IMR-90 (cell line): ENCODE data around the gene COL4A2. TPM values are rescaled to one million over a fixed set of nuclear protein-coding genes. Genes with fewer than 3 reads are reported as not detected.

Experiments used
- ATAC-seq: fragments of 200-7000 bp; cut with Tn5 transposase; 2 replicates; pipeline ENCODE4 v1.9.1; 2020; ENCODE audit warnings: low read depth, mild to moderate bottlenecking, moderate library complexity
- BruUV-seq: library from RNA; stranded (reverse); fragments of 400-500 nt; replicated peaks from 2 replicates; lab custom pipeline; 2021; lab: Mats Ljungman, UMichigan
- CTCF ChIA-PET: fragments of 300-600 bp; formaldehyde crosslinking; extraction: SDS; loops from one replicate; lab custom pipeline; 2021; ENCODE audit warnings: antibody characterized with exemption; lab: Yijun Ruan, JAX
- POLR2A ChIA-PET: fragments of 300-600 bp; sonication (Branson Sonifier 250); formaldehyde crosslinking; loops from one replicate; lab custom pipeline; 2022; ENCODE audit warnings: antibody characterized with exemption; ENCODE audit not compliant: unreplicated experiment; lab: Charles Lee
- DNase-seq: peaks from one replicate; pipeline ENCODE4 v3.0.0; 2013
- H2AFZ ChIP-seq: replicated peaks from 2 replicates; pipeline ENCODE3; 2013; ENCODE audit warnings: low read length, mild to moderate bottlenecking; ENCODE audit not compliant: poor library complexity
- H2AK5ac ChIP-seq: 2 replicates; pipeline ENCODE4 v1.6.1; 2013; ENCODE audit warnings: low read depth, low read length, inconsistent platforms
- H2AK9ac ChIP-seq: replicated peaks from 2 replicates; pipeline ENCODE3; 2013; ENCODE audit warnings: mild to moderate bottlenecking, low read depth, low read length, moderate library complexity; ENCODE audit not compliant: poor library complexity
- H2BK120ac ChIP-seq: 2 replicates; pipeline ENCODE4 v1.6.1; 2013; ENCODE audit warnings: low read depth, low read length, inconsistent platforms
- H2BK15ac ChIP-seq: 3 replicates; pipeline ENCODE4 v1.6.1; 2013; ENCODE audit warnings: low read depth, low read length, inconsistent platforms
- H2BK20ac ChIP-seq: 2 replicates; pipeline ENCODE4 v1.6.1; 2013; ENCODE audit warnings: low read depth, mild to moderate bottlenecking, inconsistent platforms, low read length, moderate library complexity
- H2BK5ac ChIP-seq: 2 replicates; pipeline ENCODE4 v1.6.1; 2013; ENCODE audit warnings: mild to moderate bottlenecking, low read depth, low read length, inconsistent platforms; ENCODE audit not compliant: poor library complexity, severe bottlenecking
- H3K14ac ChIP-seq: replicated peaks from 2 replicates; pipeline ENCODE4 v1.6.1; 2013; ENCODE audit warnings: low read depth, low read length, inconsistent platforms
- H3K18ac ChIP-seq: 2 replicates; pipeline ENCODE4 v1.6.1; 2013; ENCODE audit warnings: low read depth, low read length, control low read depth
- H3K23ac ChIP-seq: 2 replicates; pipeline ENCODE4 v1.6.1; 2013; ENCODE audit warnings: low read depth, low read length, inconsistent platforms
- H3K27ac ChIP-seq: 2 replicates; pipeline ENCODE4 v1.5.1; 2013; ENCODE audit warnings: mild to moderate bottlenecking, control low read depth, low read length; ENCODE audit not compliant: insufficient read depth
- H3K27me3 ChIP-seq: 2 replicates; pipeline ENCODE4 v1.6.1; 2013; ENCODE audit warnings: low read length; ENCODE audit not compliant: control insufficient read depth, insufficient read depth
- H3K36me3 ChIP-seq: 2 replicates; pipeline ENCODE4 v1.6.1; 2013; ENCODE audit warnings: low read length, mixed read lengths; ENCODE audit not compliant: control insufficient read depth, insufficient read depth
- H3K4ac ChIP-seq: 2 replicates; pipeline ENCODE4 v1.6.1; 2013; ENCODE audit warnings: low read depth, low read length, inconsistent platforms
- H3K4me1 ChIP-seq: 2 replicates; pipeline ENCODE4 v1.6.1; 2013; ENCODE audit warnings: low read length, mixed read lengths; ENCODE audit not compliant: control insufficient read depth, insufficient read depth
- H3K4me2 ChIP-seq: 2 replicates; pipeline ENCODE4 v1.6.1; 2013; ENCODE audit warnings: low read depth, mild to moderate bottlenecking, control low read depth, low read length, moderate library complexity
- H3K4me3 ChIP-seq: 2 replicates; pipeline ENCODE4 v1.5.1; 2013; ENCODE audit warnings: low read depth, mild to moderate bottlenecking, control low read depth, low read length, moderate library complexity; ENCODE audit not compliant: insufficient read depth
- H3K56ac ChIP-seq: 2 replicates; pipeline ENCODE4 v1.6.1; 2013; ENCODE audit warnings: low read length, inconsistent platforms; ENCODE audit not compliant: insufficient read depth; ENCODE audit errors: extremely low read depth
- H3K79me1 ChIP-seq, 2 experiments: 2 replicates each; pipeline ENCODE4 v1.6.1; 2013; ENCODE audit warnings: low read length in 2 of 2, inconsistent platforms in 1 of 2, low read depth in 1 of 2
- H3K9ac ChIP-seq: 2 replicates; pipeline ENCODE4 v1.6.1; 2013; ENCODE audit warnings: low read depth, low read length, control low read depth
- H3K9me1 ChIP-seq: 2 replicates; pipeline ENCODE4 v1.6.1; 2013; ENCODE audit warnings: low read length, inconsistent platforms; ENCODE audit not compliant: insufficient read depth
- H3K9me3 ChIP-seq: 2 replicates; pipeline ENCODE4 v1.6.1; 2013; ENCODE audit warnings: low read length; ENCODE audit not compliant: control insufficient read depth, insufficient read depth
- H4K20me1 ChIP-seq: 2 replicates; pipeline ENCODE4 v1.6.1; 2013; ENCODE audit warnings: low read length, inconsistent platforms; ENCODE audit not compliant: insufficient read depth
- H4K5ac ChIP-seq: 2 replicates; pipeline ENCODE4 v1.6.1; 2013; ENCODE audit warnings: mild to moderate bottlenecking, low read depth, low read length, control low read depth
- H4K8ac ChIP-seq, 2 experiments: 2 replicates each; pipeline ENCODE4 v1.6.1; 2013; ENCODE audit warnings: low read depth in 2 of 2, low read length in 2 of 2, control low read depth in 1 of 2, inconsistent platforms in 1 of 2
- H4K91ac ChIP-seq: 2 replicates; pipeline ENCODE4 v1.6.1; 2013; ENCODE audit warnings: low read depth, low read length, inconsistent platforms; ENCODE audit not compliant: insufficient read depth
- CEBPB ChIP-seq: IDR thresholded peaks from 2 replicates; pipeline ENCODE4 v1.6.1; 2012; ENCODE audit warnings: low read depth, low read length, improper control_type of control experiment
- CHD1 ChIP-seq: IDR thresholded peaks from 2 replicates; pipeline ENCODE4 v1.6.1; 2012; ENCODE audit warnings: low read depth, low read length, improper control_type of control experiment
- MAZ ChIP-seq: IDR thresholded peaks from 2 replicates; pipeline ENCODE4 v1.6.1; 2012; ENCODE audit warnings: low read depth, mild to moderate bottlenecking, low read length, improper control_type of control experiment, moderate library complexity, borderline replicate concordance
- NFE2L2 ChIP-seq: fragments of 150-350 bp; IDR thresholded peaks from 2 replicates; pipeline ENCODE4 v1.6.1; 2016; ENCODE audit warnings: low read depth, mild to moderate bottlenecking, low read length
- POLR2A ChIP-seq: IDR thresholded peaks from 2 replicates; pipeline ENCODE4 v1.6.1; 2012; ENCODE audit warnings: mild to moderate bottlenecking, low read depth, low read length
- RCOR1 ChIP-seq: IDR thresholded peaks from 2 replicates; pipeline ENCODE4 v1.6.1; 2012; ENCODE audit warnings: mild to moderate bottlenecking, low read length, improper control_type of control experiment; ENCODE audit not compliant: insufficient replicate concordance
- SMC3 ChIP-seq: fragments of 150-350 bp; IDR thresholded peaks from 2 replicates; pipeline ENCODE4 v1.6.1; 2016; ENCODE audit warnings: low read depth, mild to moderate bottlenecking, antibody characterized with exemption, low read length, moderate library complexity
- WGBS, 2 experiments: methylation state at CpG; one replicate each; pipeline versions ENCODE4 v1.1.5 to v1.1.7; 2013; ENCODE audit warnings: missing lambda C conversion rate in 2 of 2; ENCODE audit not compliant: insufficient read length in 1 of 2; ENCODE audit errors: extremely low coverage in 2 of 2; 5-methylcytosine and 5-hydroxymethylcytosine counted together
- dilution Hi-C: fragments of 300-500 bp; cut with HindIII; formaldehyde crosslinking; loops from one replicate; pipeline ENCODE4 v1.14.3; 2018; ENCODE audit warnings: low sequenced_read_pairs; ENCODE audit not compliant: unreplicated experiment
- in situ Hi-C: fragments of 300-500 bp; cut with MboI; formaldehyde crosslinking; loops from 3 replicates; pipeline ENCODE4 v1.14.3; 2019; ENCODE audit warnings: low sequenced_read_pairs, inconsistent platforms, mixed read lengths
- intact Hi-C: fragments of 100-400 bp; cut with micrococcal nuclease; formaldehyde crosslinking; loops from 2 replicates; pipeline ENCODE4 v1.10.0; 2022
- polyA plus RNA-seq, 3 experiments: library from polyadenylated mRNA; depleted of rRNA; stranded (reverse); fragments of >200 nt; gene quantifications; 2 replicates each; pipeline ENCODE4 v1.2.3, GENCODE V29; 2012; ENCODE audit warnings: low replicate concordance in 1 of 3
- total RNA-seq: library from RNA; depleted of rRNA; stranded (reverse); fragments of >200 nt; gene quantifications from 2 replicates; pipeline ENCODE4 v1.2.3, GENCODE V29; 2012
- TF ChIP-seq, protein P1 (sequence below): conservative IDR thresholded peaks from 2 replicates; pipeline ENCODE4 v1.5.1; 2012; ENCODE audit warnings: mild to moderate bottlenecking, low read depth, low read length, improper control_type of control experiment
- TF ChIP-seq, protein P2 (sequence below): fragments of 150-350 bp; IDR thresholded peaks from 2 replicates; pipeline ENCODE4 v1.6.1; 2017; ENCODE audit warnings: mild to moderate bottlenecking, antibody characterized with exemption, low read length, low read depth

COL4A2 gene
- total and polyA plus RNA-seq, 2 of the 4 experiments (the other 2 are of a cell fraction), result 90.7 to 457 TPM

DNA sequence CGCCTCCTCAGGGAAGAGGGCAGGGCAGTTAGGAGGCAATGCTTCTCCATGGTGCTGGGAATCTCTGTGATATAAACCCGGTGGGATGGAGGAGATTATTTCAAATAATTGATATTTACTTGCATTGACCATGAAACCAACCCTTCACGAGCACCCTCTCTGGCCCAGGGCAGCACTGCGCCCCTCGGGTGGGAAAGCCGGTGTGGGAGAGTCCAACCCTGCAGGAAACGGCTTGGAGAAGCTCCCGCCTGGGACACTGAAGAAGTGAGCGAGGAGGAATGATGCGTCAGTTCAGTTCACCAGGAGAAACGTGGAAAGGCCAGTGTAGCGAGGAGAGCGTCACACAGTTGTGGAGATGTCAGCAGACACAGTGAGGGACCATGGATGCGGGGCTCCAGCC is 99.9 kb downstream of the COL4A2 start:
- Histone ChIP-seq H2AK5ac (peak overlapping the region; percentile 94), H3K56ac (peak overlapping the region; percentile 45; the same call in 1 of the 2 replicates), H2BK120ac (peak overlapping the region; percentile 94), H3K9me3 (no peaks in the 10 kb centered on the region), H3K4ac (peak overlapping the region; percentile 93), H3K4me3 (no peak overlapping the region), H4K5ac (peak overlapping the region; percentile 23), H2BK20ac (peak overlapping the region; percentile 85), H4K20me1 (0 out of 2 replicates have a peak, but pooled peaks cover 6% of the 10 kb centered on the region), H2BK5ac (peak overlapping the region; percentile 99), H2BK15ac (peak overlapping the region; percentile 68; the same call in 2 of the 3 replicates), H3K18ac (peak overlapping the region; percentile 58), H3K79me1 (peaks cover 49 to 91% of the 10 kb centered on the region in 2 experiments), H3K4me1 (peaks cover 64% of the 10 kb centered on the region), H2AK9ac (peak overlapping the region; percentile 37), H3K27ac (peak overlapping the region; percentile 72), H3K27me3 (no peaks in the 10 kb centered on the region), H4K91ac (peak overlapping the region; percentile 91), H3K9me1 (peaks cover 55% of the 10 kb centered on the region), H3K14ac (peak overlapping the region; percentile 75), H3K36me3 (peaks cover 20% of the 10 kb centered on the region), H3K4me2 (no peak overlapping the region), H4K8ac (peak overlapping the region; percentile 80 to 84), H3K9ac (peak overlapping the region; percentile 21; the same call in 1 of the 2 replicates), H2AFZ (peak overlapping the region; percentile 24), H3K23ac (peak overlapping the region; percentile 75)
- POLR2A ChIA-PET, result no interaction called here
- dilution Hi-C loops, result no loop called here
- TF ChIP-seq, protein P1, sequence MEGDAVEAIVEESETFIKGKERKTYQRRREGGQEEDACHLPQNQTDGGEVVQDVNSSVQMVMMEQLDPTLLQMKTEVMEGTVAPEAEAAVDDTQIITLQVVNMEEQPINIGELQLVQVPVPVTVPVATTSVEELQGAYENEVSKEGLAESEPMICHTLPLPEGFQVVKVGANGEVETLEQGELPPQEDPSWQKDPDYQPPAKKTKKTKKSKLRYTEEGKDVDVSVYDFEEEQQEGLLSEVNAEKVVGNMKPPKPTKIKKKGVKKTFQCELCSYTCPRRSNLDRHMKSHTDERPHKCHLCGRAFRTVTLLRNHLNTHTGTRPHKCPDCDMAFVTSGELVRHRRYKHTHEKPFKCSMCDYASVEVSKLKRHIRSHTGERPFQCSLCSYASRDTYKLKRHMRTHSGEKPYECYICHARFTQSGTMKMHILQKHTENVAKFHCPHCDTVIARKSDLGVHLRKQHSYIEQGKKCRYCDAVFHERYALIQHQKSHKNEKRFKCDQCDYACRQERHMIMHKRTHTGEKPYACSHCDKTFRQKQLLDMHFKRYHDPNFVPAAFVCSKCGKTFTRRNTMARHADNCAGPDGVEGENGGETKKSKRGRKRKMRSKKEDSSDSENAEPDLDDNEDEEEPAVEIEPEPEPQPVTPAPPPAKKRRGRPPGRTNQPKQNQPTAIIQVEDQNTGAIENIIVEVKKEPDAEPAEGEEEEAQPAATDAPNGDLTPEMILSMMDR, result peak; percentile 19; the same call in 1 of the 2 replicates
- TF ChIP-seq POLR2A (no peak), RCOR1 (no peak), MAZ (no peak), NFE2L2 (no peak), SMC3 (no peak), CEBPB (no peak), CHD1 (no peak)
- TF ChIP-seq, protein P2, sequence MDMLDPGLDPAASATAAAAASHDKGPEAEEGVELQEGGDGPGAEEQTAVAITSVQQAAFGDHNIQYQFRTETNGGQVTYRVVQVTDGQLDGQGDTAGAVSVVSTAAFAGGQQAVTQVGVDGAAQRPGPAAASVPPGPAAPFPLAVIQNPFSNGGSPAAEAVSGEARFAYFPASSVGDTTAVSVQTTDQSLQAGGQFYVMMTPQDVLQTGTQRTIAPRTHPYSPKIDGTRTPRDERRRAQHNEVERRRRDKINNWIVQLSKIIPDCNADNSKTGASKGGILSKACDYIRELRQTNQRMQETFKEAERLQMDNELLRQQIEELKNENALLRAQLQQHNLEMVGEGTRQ, result no peak
- ATAC-seq (no peak), DNase-seq (no peak)
- intact Hi-C loops, result no loop called here
- 90% methylated on average over 4 of the region's 14 CpGs; no CpG with 5 or more reads in 1 of the 2 experiments for WGBS, 2 experiments
- BruUV-seq, result no TSS peak
- CTCF ChIA-PET, result no interaction called here
- in situ Hi-C loops, result no loop called here
